K562 (cell line): ENCODE measurements around the gene RXFP3.

Experiments used
- POLR2G ChIP-seq: fragments of 200-400 bp; formaldehyde crosslinking; IDR thresholded peaks from 2 replicates; pipeline ENCODE4 v1.6.1; 2017; ENCODE audit warnings: low read depth, mild to moderate bottlenecking, antibody characterized with exemption, low read length, moderate library complexity
- RBBP5 ChIP-seq: fragments of 200-600 bp; sonication (generic); IDR thresholded peaks from 2 replicates; pipeline ENCODE4 v1.6.1; 2012; ENCODE audit warnings: borderline replicate concordance, mild to moderate bottlenecking, low read length, control low read depth, inconsistent platforms; ENCODE audit not compliant: insufficient read depth, poor library complexity, severe bottlenecking
- ZNF184 ChIP-seq: sonication (generic); formaldehyde crosslinking; IDR thresholded peaks from 2 replicates; pipeline ENCODE4 v1.5.0; 2020; ENCODE audit warnings: missing genetic modification reagents
- ZNF707 ChIP-seq: fragments of 250-450 bp; sonication (Bioruptor Pico); conservative IDR thresholded peaks from 2 replicates; pipeline ENCODE4 v1.8.0; 2022; ENCODE audit warnings: inconsistent platforms, mild to moderate bottlenecking, moderate library complexity
- TF ChIP-seq, protein P1 (sequence below): fragments of 450-650 bp; IDR thresholded peaks from 2 replicates; pipeline ENCODE4 v1.6.1; 2016
- TF ChIP-seq, protein P2 (sequence below), 3 experiments: IDR thresholded peaks in 2 of 3; conservative IDR thresholded peaks in 1 of 3; 2 replicates each; pipeline ENCODE4 v1.5.1; 2011 to 2012; ENCODE audit warnings: low read length in 3 of 3, mild to moderate bottlenecking in 3 of 3, control low read depth in 2 of 3, improper control_type of control experiment in 1 of 3, inconsistent platforms in 1 of 3, low read depth in 1 of 3, mixed read lengths in 1 of 3, moderate library complexity in 1 of 3; ENCODE audit not compliant: insufficient read depth in 2 of 3
- TF ChIP-seq, protein P3 (sequence below): fragments of 250-450 bp; sonication (Bioruptor Pico); IDR thresholded peaks from 2 replicates; pipeline ENCODE4 v1.8.0; 2021; ENCODE audit warnings: moderate library complexity, mild to moderate bottlenecking, inconsistent platforms
- TF ChIP-seq, protein P4 (sequence below): sonication (generic); formaldehyde crosslinking; IDR thresholded peaks from 2 replicates; pipeline ENCODE4 v1.9.0; 2022; ENCODE audit warnings: mild to moderate bottlenecking, missing genetic modification reagents

DNA sequence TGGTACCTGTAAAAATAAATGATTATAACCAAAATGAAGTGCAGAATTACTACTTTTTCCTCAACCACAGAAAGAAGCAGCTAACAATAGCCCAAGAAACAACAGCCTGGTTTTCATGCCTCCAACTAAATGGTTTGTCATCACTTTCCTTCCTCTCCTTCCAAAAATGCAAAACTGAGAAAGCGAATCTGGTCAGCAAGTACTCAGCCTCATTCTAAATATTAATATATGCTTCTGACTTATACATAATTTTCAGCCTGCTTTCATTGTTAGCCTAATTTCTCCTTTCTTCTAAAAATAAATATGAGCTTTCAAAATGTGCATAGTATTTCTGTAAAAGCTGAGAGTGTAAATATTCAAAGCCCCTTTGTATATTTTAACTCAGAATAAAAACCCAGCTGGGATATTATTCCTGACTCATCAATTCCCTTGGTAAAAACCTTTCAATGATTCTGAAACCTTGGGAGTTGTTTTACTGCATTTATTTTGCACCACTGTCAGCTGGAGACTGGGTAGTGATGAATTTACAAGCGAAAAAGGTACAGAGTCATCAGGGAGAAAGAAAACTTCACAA lies 21.5 kb downstream of the RXFP3 start:
- TF ChIP-seq, protein P1, sequence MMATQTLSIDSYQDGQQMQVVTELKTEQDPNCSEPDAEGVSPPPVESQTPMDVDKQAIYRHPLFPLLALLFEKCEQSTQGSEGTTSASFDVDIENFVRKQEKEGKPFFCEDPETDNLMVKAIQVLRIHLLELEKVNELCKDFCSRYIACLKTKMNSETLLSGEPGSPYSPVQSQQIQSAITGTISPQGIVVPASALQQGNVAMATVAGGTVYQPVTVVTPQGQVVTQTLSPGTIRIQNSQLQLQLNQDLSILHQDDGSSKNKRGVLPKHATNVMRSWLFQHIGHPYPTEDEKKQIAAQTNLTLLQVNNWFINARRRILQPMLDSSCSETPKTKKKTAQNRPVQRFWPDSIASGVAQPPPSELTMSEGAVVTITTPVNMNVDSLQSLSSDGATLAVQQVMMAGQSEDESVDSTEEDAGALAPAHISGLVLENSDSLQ = no peak
- TF ChIP-seq RBBP5 (no peak), ZNF707 (CRISPR knock-in tag) (no peak), POLR2G (no peak), ZNF184 (CRISPR knock-in tag) (no peak)
- TF ChIP-seq, protein P2, sequence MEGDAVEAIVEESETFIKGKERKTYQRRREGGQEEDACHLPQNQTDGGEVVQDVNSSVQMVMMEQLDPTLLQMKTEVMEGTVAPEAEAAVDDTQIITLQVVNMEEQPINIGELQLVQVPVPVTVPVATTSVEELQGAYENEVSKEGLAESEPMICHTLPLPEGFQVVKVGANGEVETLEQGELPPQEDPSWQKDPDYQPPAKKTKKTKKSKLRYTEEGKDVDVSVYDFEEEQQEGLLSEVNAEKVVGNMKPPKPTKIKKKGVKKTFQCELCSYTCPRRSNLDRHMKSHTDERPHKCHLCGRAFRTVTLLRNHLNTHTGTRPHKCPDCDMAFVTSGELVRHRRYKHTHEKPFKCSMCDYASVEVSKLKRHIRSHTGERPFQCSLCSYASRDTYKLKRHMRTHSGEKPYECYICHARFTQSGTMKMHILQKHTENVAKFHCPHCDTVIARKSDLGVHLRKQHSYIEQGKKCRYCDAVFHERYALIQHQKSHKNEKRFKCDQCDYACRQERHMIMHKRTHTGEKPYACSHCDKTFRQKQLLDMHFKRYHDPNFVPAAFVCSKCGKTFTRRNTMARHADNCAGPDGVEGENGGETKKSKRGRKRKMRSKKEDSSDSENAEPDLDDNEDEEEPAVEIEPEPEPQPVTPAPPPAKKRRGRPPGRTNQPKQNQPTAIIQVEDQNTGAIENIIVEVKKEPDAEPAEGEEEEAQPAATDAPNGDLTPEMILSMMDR (IDR thresholded peaks at IDR 0.05 in 2 of 3, conservative IDR thresholded peaks at IDR 0.05 in 1 of 3; ENCODE audit: insufficient read depth in 2 of 3, low read depth in 1 of 3, low read length in 3 of 3) = no peak
- TF ChIP-seq, protein P3, sequence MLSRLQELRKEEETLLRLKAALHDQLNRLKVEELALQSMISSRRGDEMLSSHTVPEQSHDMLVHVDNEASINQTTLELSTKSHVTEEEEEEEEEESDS (CRISPR knock-in tag) = no peak
- TF ChIP-seq, protein P4, sequence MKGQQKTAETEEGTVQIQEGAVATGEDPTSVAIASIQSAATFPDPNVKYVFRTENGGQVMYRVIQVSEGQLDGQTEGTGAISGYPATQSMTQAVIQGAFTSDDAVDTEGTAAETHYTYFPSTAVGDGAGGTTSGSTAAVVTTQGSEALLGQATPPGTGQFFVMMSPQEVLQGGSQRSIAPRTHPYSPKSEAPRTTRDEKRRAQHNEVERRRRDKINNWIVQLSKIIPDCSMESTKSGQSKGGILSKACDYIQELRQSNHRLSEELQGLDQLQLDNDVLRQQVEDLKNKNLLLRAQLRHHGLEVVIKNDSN = no peak
